ENCODE measurements around the gene SERPINA4.

Gene SERPINA4

GRCh38 chr14:94560751-94561655, at the start of gene SERPINA4:
SERPINA4 (plus strand) TSS chr14:94561442; CDS start chr14:94563483, 2,041 bp downstream.
- no peak for DNase-seq

- DNase-seq: no peak
Observed at GRCh38 chr14:94514351-94514750, 46.9 kb upstream of the SERPINA4 start.

- DNase-seq: no peak
Observed at GRCh38 chr14:94515426-94515825, 45.8 kb upstream of the SERPINA4 start.

- no peak for DNase-seq
Observed at GRCh38 chr14:94515856-94516255, 45.4 kb upstream of the SERPINA4 start.

GRCh38 chr14:94517248-94517640, 44.0 kb upstream of the SERPINA4 start:
- DNase-seq: no peak

- DNase-seq: no peak
Observed at GRCh38 chr14:94517641-94518257, 43.5 kb upstream of the SERPINA4 start.

GRCh38 chr14:94521375-94522114, 39.7 kb upstream of the SERPINA4 start:
- DNase-seq: no peak

- no peak for DNase-seq
Observed at GRCh38 chr14:94522115-94522724, 39.0 kb upstream of the SERPINA4 start.

- no peak for DNase-seq
Observed at GRCh38 chr14:94523265-94523664, 38.0 kb upstream of the SERPINA4 start.

- no peak for DNase-seq
Observed at GRCh38 chr14:94524093-94524492, 37.1 kb upstream of the SERPINA4 start.

GRCh38 chr14:94531187-94531586, 30.1 kb upstream of the SERPINA4 start:
- DNase-seq: no peak

- no peak for DNase-seq
Observed at GRCh38 chr14:94532447-94532846, 28.8 kb upstream of the SERPINA4 start.

GRCh38 chr14:94535506-94535905, 25.7 kb upstream of the SERPINA4 start:
- no peak for DNase-seq

GRCh38 chr14:94536836-94537235, 24.4 kb upstream of the SERPINA4 start:
- DNase-seq: no peak

GRCh38 chr14:94538070-94538740, 23.0 kb upstream of the SERPINA4 start:
- DNase-seq: no peak

GRCh38 chr14:94539181-94539580, 22.1 kb upstream of the SERPINA4 start:
- no peak for DNase-seq

- no peak for DNase-seq
Observed at GRCh38 chr14:94540031-94540794, 21.0 kb upstream of the SERPINA4 start.

GRCh38 chr14:94541234-94541975, 19.8 kb upstream of the SERPINA4 start:
- DNase-seq: no peak

GRCh38 chr14:94542111-94542810, 19.0 kb upstream of the SERPINA4 start:
- DNase-seq: no peak

Measured in C1 segment of cervical spinal cord (tissue), 14 donors.